GM23248 (cell line): ENCODE data around the gene CDH4. TPM values are rescaled to one million over a fixed set of nuclear protein-coding genes. Genes with fewer than 3 reads are reported as not detected.

Experiments used
- DNase-seq: peaks from one replicate; pipeline ENCODE4 v3.0.0-alpha.2; 2015
- H2AFZ ChIP-seq: fragments of 200-600 bp; sonication (generic); 2 replicates; pipeline ENCODE4 v1.6.1; 2016; ENCODE audit warnings: antibody characterized with exemption
- H3F3A ChIP-seq: fragments of 200-600 bp; sonication (generic); 2 replicates; pipeline ENCODE4 v1.6.1; 2016; ENCODE audit warnings: mild to moderate bottlenecking, antibody characterized with exemption, mixed run types; ENCODE audit not compliant: insufficient read depth
- H3K27ac ChIP-seq: fragments of 200-600 bp; sonication (generic); 2 replicates; pipeline ENCODE4 v1.5.1; 2016; ENCODE audit warnings: mild to moderate bottlenecking
- H3K27me3 ChIP-seq: fragments of 200-600 bp; sonication (generic); replicated peaks from 2 replicates; pipeline ENCODE4 v1.6.1; 2016; ENCODE audit warnings: mild to moderate bottlenecking; ENCODE audit not compliant: insufficient read depth
- H3K36me3 ChIP-seq: fragments of 200-600 bp; sonication (generic); 2 replicates; pipeline ENCODE4 v1.6.1; 2016; ENCODE audit warnings: low read depth, mild to moderate bottlenecking
- H3K4me1 ChIP-seq: fragments of 200-600 bp; sonication (generic); 2 replicates; pipeline ENCODE4 v1.6.1; 2016; ENCODE audit warnings: mild to moderate bottlenecking; ENCODE audit not compliant: insufficient read depth
- H3K4me2 ChIP-seq: fragments of 200-600 bp; sonication (generic); one replicate; pipeline ENCODE4 v1.6.1; 2016; ENCODE audit warnings: mild to moderate bottlenecking; ENCODE audit not compliant: unreplicated experiment
- H3K4me3 ChIP-seq: fragments of 200-600 bp; sonication (generic); 2 replicates; pipeline ENCODE4 v1.5.1; 2016; ENCODE audit warnings: mild to moderate bottlenecking
- H3K79me2 ChIP-seq: fragments of 200-600 bp; sonication (generic); 2 replicates; pipeline ENCODE4 v1.6.1; 2016; ENCODE audit warnings: mild to moderate bottlenecking; ENCODE audit not compliant: insufficient read depth
- H3K9ac ChIP-seq: fragments of 200-600 bp; sonication (generic); 2 replicates; pipeline ENCODE4 v1.6.1; 2016; ENCODE audit warnings: mild to moderate bottlenecking
- H3K9me2 ChIP-seq: fragments of 200-600 bp; sonication (generic); 2 replicates; pipeline ENCODE4 v1.6.1; 2016; ENCODE audit warnings: mixed run types, mild to moderate bottlenecking, moderate library complexity; ENCODE audit not compliant: insufficient read depth
- H3K9me3 ChIP-seq: fragments of 200-600 bp; sonication (generic); one replicate; pipeline ENCODE4 v1.6.1; 2017; ENCODE audit warnings: low read depth
- H4K20me1 ChIP-seq: fragments of 200-600 bp; sonication (generic); 2 replicates; pipeline ENCODE4 v1.6.0; 2016; ENCODE audit not compliant: insufficient read depth
- EZH2 ChIP-seq: fragments of 200-600 bp; sonication (generic); IDR thresholded peaks from 2 replicates; pipeline ENCODE4 v1.6.1; 2018; ENCODE audit warnings: antibody characterized with exemption, mild to moderate bottlenecking; ENCODE audit not compliant: insufficient read depth, poor library complexity, severe bottlenecking
- EZH2phosphoT487 ChIP-seq: fragments of 200-600 bp; sonication (generic); IDR thresholded peaks from 2 replicates; pipeline ENCODE4 v1.6.1; 2018; ENCODE audit warnings: antibody characterized with exemption, moderate library complexity, mild to moderate bottlenecking, low read depth; ENCODE audit not compliant: insufficient read depth
- WGBS, 2 experiments: methylation state at CpG; one replicate each; pipeline ENCODE4 v1.1.6; 2015 to 2017; ENCODE audit warnings: low lambda C conversion rate in 2 of 2, low coverage in 1 of 2; ENCODE audit errors: missing lambda C conversion rate in 2 of 2; 5-methylcytosine and 5-hydroxymethylcytosine counted together
- in situ Hi-C: fragments of 300-500 bp; cut with MboI; formaldehyde crosslinking; loops from 2 replicates; pipeline ENCODE4 v1.15.0; 2020
- polyA plus RNA-seq: library from polyadenylated mRNA; unstranded; fragments of >200 nt; fragmentation: Nextera tagmentation; extraction: Ambion mirVana; gene quantifications from 2 replicates; pipeline ENCODE4 v1.2.1, GENCODE V29; 2016
- total RNA-seq: library from RNA; depleted of rRNA; stranded (reverse); fragments of >200 nt; shearing (Covaris generic); gene quantifications from 2 replicates; pipeline ENCODE4 v1.2.3, GENCODE V29; 2014

CDH4 gene
- total and polyA plus RNA-seq, 2 experiments from 2014 or later: 1.1 to 3.9 TPM

DNA sequence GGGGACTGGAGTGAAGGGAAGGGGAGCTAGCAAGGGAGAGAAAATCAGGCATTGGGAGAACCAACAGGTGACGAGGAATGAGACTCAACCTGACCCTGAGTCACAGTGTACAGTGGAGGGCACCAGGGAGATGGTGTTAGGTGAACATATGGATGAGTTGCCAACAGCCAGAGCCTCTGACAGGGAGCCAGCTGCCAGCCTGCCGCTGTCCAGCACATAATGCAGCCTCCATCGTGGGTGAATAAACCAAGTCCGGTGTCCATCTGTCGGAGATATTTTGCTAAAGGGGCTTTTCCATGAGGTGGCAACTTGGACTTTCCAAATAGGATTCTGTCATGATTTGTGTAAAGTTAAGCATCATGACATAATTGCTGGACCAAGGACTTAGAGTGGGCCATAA, 88.1 kb downstream of the CDH4 start:
- Histone ChIP-seq H3K4me1 (no peaks in the 10 kb centered on the region), H2AFZ (no peak overlapping the region), H3K27ac (no peak overlapping the region), H3K4me3 (no peak overlapping the region), H3K9me2 (no peaks in the 10 kb centered on the region), H3K27me3 (no peaks in the 10 kb centered on the region), H3K9ac (no peak overlapping the region), H3K36me3 (no peaks in the 10 kb centered on the region), H3K4me2 (no peak overlapping the region), H3K9me3 (no peaks in the 10 kb centered on the region), H3F3A (no peaks in the 10 kb centered on the region), H4K20me1 (no peaks in the 10 kb centered on the region), H3K79me2 (no peaks in the 10 kb centered on the region)
- in situ Hi-C loops: no loop called here
- DNase-seq: no peak
- WGBS, 2 experiments: 49 to 50% methylated on average over 5 of the region's 5 CpGs
- TF ChIP-seq EZH2phosphoT487: no peak
- TF ChIP-seq EZH2: no peak

DNA sequence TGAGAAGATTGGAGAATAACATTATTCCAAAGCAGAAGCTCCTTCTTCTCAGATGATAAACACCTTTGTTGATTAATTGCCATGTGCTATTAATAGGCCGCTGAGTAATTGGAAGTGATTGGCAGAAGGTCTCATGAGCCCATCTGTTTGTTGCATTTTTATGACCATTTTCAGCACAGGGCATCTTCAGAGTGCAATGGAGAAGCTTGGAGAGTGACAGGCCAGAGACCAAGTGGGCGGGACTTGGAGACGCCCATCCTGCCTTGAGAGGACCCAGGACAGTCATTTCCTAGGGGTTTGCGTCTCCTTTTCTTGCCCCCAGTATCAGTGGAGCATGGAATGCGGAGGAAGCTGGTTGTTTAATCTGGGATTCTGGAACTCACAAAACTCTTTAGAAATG, 89.5 kb downstream of the CDH4 start:
- DNase-seq: no peak
- no peaks in the 10 kb centered on the region for H4K20me1 ChIP-seq
- no peaks in the 10 kb centered on the region for H3K79me2 ChIP-seq
- no peak for TF ChIP-seq EZH2phosphoT487
- no peak for TF ChIP-seq EZH2
- H3K36me3 ChIP-seq: no peaks in the 10 kb centered on the region
- no peak overlapping the region for H3K9ac ChIP-seq
- H3K27me3 ChIP-seq: no peaks in the 10 kb centered on the region
- 46 to 53% methylated on average over 5 of the region's 5 CpGs for WGBS, 2 experiments
- H3K4me3 ChIP-seq: no peak overlapping the region
- H3K9me3 ChIP-seq: no peaks in the 10 kb centered on the region
- H3K27ac ChIP-seq: no peak overlapping the region
- in situ Hi-C loops: no loop called here
- H3K4me2 ChIP-seq: no peak overlapping the region
- no peaks in the 10 kb centered on the region for H3K4me1 ChIP-seq
- H3K9me2 ChIP-seq: no peaks in the 10 kb centered on the region
- no peak overlapping the region for H2AFZ ChIP-seq
- H3F3A ChIP-seq: no peaks in the 10 kb centered on the region

DNA sequence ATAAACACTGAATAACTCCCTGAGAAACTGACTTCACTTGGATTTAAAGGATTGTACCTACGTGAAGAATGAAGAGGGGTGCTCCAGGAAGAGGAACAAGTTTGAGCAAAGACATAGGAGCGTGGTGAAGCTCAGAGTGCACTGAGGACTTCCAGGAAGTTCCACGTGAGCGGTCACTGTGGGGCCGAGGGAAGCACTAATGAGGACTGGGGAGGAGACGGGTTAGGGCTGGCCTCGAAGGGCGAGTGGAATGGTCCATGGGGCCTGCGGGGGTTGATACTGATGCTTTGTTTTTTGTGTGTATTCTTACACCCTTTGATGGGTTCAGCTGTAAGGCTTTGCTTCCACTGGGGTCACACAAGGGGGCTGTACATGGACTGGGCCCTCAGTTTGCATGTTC, 91.9 kb downstream of the CDH4 start:
- 45 to 46% methylated on average over 9 of the region's 9 CpGs for WGBS, 2 experiments

DNA sequence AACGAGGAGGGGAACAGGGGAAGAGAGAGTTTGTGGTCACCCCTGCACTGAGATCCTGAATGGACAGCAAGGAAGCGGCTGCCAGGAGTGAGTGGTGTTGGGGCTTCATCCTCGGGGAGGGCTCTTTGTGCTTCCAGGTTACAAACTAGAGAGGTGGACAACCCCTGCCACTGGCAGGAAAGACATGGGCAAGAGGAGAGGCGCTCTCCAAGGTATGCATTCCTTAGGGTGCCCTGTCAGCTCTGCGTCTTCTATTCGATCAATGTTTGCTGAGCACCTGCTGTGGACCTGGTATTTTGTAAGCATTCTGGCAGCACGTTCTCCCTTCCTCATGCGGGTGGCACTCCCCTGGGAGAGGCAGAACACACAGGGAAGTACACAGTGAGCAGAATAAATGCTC, 93.6 kb downstream of the CDH4 start:
- no peaks in the 10 kb centered on the region for H3K9me2 ChIP-seq
- H3K4me3 ChIP-seq: no peak overlapping the region
- no peak for DNase-seq
- no peak overlapping the region for H3K9ac ChIP-seq
- no peaks in the 10 kb centered on the region for H3K4me1 ChIP-seq
- H3K9me3 ChIP-seq: no peaks in the 10 kb centered on the region
- in situ Hi-C loops: no loop called here
- H3K27ac ChIP-seq: no peak overlapping the region
- H2AFZ ChIP-seq: no peak overlapping the region
- H3K36me3 ChIP-seq: no peaks in the 10 kb centered on the region
- no peak for TF ChIP-seq EZH2
- no peak for TF ChIP-seq EZH2phosphoT487
- no peaks in the 10 kb centered on the region for H4K20me1 ChIP-seq
- H3F3A ChIP-seq: no peaks in the 10 kb centered on the region
- no peak overlapping the region for H3K4me2 ChIP-seq
- no peaks in the 10 kb centered on the region for H3K27me3 ChIP-seq
- no peaks in the 10 kb centered on the region for H3K79me2 ChIP-seq
- WGBS, 2 experiments: 21 to 24% methylated on average over 8 of the region's 8 CpGs

More for the DNA sequence above, 91.9 kb downstream of the CDH4 start:
- in situ Hi-C loops: no loop called here
- no peak overlapping the region for H3K27ac ChIP-seq
- no peaks in the 10 kb centered on the region for H3K4me1 ChIP-seq
- H3K4me2 ChIP-seq: no peak overlapping the region
- no peaks in the 10 kb centered on the region for H3F3A ChIP-seq
- H3K27me3 ChIP-seq: no peaks in the 10 kb centered on the region
- TF ChIP-seq EZH2 (no peak), EZH2phosphoT487 (no peak)
- H2AFZ ChIP-seq: no peak overlapping the region
- H3K9me2 ChIP-seq: no peaks in the 10 kb centered on the region
- no peak overlapping the region for H3K4me3 ChIP-seq
- H3K9me3 ChIP-seq: no peaks in the 10 kb centered on the region
- no peaks in the 10 kb centered on the region for H3K36me3 ChIP-seq
- DNase-seq: no peak
- H3K9ac ChIP-seq: no peak overlapping the region
- no peaks in the 10 kb centered on the region for H4K20me1 ChIP-seq
- no peaks in the 10 kb centered on the region for H3K79me2 ChIP-seq

DNA sequence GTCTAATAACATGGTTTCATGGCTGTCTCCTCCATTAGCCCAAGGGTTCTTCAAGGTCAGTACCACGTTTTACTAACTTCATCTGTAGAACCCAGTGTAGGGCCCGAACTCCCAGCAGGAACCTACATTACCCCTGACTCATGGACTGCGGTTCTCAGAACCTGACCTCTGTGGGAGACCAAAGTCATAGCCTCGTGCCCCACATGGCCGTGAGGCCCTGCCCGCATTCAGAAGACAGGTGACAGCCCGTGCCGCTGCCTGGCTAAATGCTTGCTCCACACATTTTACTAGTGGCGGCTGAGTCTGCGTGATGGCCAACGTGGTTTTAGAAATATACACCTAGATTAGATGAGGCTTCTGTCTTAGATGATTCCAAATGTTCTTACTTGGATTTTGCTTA, 94.9 kb downstream of the CDH4 start:
- in situ Hi-C loops: no loop called here
- no peaks in the 10 kb centered on the region for H3K79me2 ChIP-seq
- no peak for DNase-seq
- no peak overlapping the region for H3K4me2 ChIP-seq
- no peak overlapping the region for H2AFZ ChIP-seq
- no peak overlapping the region for H3K27ac ChIP-seq
- no peak overlapping the region for H3K9ac ChIP-seq
- H3K9me3 ChIP-seq: no peaks in the 10 kb centered on the region
- TF ChIP-seq EZH2phosphoT487 (no peak), EZH2 (no peak)
- 55 to 68% methylated on average over 11 of the region's 11 CpGs for WGBS, 2 experiments
- no peak overlapping the region for H3K4me3 ChIP-seq
- no peaks in the 10 kb centered on the region for H3K9me2 ChIP-seq
- no peaks in the 10 kb centered on the region for H3K4me1 ChIP-seq
- H3K27me3 ChIP-seq: no peaks in the 10 kb centered on the region
- no peaks in the 10 kb centered on the region for H4K20me1 ChIP-seq
- no peaks in the 10 kb centered on the region for H3F3A ChIP-seq
- H3K36me3 ChIP-seq: no peaks in the 10 kb centered on the region
